ENCODE measurements around the gene GPC6.

The GPC6 gene

DNA sequence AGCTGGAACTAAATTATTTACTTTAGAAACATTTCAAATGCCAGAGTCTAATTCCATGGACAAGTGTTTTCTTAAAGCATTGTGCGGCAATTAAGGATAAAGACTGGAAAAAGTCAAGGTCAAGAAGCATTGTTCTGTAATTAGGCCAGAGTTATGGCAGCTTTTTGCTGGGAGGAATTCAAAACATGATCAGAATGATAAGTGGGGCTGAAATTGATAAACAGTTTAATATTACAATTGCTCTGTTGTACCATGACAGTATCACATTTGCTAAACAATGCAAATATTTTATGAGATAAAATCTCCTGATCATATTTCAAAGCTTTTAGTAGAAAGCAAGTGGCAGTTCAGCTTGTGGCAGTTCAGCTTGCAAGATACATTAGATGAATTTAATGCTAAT lies 513.7 kb downstream of the GPC6 start:
- DNase-seq (ENCODE audit: low read depth), result no peak

DNA sequence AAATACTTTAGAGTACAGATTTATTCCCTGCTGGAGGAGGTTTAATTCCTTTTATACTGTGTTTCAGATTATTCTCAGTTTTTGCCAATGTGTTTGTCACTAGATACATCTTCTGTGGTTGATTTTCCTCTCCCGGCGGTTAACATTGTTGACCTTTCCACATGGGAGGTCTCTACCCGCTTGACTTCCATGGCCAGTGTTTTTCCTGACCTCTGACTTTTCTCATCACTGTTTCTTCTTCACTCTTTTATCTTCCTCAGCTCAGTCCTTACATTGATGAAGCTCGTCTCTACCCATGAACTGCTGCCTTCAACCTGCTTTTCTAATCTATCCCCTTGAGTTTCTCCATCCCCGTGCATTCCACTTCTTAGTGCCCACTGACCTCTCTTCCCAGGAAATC lies 517.4 kb downstream of the GPC6 start:
- no peak for DNase-seq (ENCODE audit: low read depth)

DNA sequence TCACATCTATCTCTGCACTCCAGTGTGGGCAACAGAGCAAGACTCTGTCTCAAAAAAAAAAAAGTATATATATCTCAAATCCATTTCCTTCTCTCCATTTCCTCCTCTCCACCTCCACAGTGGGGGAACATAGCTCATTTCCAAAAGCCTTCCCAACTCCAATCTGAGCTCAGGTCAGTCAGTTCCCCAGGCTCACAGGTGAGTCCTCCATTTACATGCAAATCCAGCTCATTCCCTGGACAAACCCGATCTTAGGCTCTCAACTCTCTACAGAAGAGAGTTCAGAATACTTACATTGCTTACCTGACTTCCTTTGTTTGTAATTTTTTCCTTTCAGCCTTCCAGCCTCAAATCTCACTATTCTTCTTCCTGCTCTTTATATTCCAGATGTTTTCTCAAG lies 518.3 kb downstream of the GPC6 start:
- no peak for DNase-seq (ENCODE audit: low read depth)

DNA sequence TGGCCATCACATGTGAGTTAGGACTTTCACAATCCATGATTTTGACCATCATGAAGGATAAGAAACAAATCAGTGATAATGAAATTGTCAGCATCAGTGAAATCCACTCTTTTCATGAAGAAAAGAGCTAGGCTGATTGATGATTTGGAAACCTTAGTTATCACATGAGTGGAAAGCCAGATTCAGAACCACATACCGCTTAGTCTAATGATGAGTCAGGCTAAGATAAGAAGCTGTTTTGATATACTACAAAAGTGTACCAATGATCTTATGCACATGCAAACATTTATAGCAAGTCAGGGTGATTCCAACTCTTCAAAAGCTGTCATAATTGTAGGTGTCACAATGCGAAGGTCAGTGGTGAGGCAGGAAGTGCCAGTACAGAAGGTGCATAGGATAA lies 519.3 kb downstream of the GPC6 start:
- no peak for DNase-seq (ENCODE audit: low read depth)

DNA sequence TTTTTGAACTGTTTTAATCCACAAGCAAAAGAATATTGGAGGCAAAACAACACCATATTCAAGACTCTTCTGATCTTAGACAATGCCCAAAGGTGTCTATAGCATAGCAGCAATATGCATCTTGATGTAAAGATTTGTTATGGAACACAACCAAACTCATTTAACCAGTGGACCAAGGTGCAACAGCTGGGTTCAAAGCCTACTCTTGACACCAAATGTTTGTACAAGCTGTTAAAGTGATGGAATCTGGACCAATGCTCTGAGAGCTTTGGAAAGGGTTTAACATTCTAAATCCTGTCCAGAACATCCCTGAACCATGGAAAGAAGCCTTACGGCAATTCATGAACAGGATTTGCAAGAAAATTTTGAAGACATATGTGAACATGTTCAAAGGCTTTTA lies 520.0 kb downstream of the GPC6 start:
- no peak for DNase-seq (ENCODE audit: low read depth)

DNA sequence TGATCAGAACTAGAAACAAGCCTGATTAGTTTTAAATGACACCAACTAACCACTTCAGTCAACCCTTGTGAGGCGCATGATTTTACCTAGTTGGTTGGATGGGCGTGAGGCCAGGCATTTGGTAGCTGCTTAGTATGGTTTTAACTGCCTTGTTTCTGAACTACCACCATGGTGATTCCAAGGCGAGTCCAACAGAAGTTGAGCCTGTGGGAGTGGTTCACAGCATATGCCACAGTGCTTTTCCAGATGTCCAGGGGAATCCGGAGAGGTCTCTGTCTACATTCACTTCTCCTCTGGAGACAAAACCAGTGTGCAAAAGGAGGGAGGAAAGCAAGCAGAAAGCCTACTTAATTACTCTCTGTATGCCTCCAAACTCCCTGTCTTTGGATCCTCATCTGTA lies 524.1 kb downstream of the GPC6 start:
- DNase-seq (ENCODE audit: low read depth), result no peak

DNA sequence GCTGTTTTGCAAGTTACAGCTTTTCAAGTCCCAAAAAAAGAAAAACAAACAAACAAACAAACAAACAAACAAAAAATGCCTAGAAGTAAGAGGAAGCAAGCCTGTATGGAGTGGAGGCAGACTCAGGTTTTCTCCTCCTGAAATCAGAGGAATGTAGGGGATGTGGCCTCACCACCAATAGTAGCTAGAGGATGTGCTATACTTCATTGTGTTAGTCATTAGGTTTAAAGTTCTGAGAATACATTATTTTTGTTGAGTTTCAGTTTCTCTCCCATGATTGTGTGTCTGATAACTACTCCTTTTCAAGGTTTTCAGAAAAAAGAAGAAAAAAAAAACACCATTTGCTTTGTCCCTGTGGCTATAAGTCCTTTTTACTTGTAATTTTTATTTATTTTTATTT lies 524.5 kb downstream of the GPC6 start:
- DNase-seq (ENCODE audit: low read depth), result no peak

DNA sequence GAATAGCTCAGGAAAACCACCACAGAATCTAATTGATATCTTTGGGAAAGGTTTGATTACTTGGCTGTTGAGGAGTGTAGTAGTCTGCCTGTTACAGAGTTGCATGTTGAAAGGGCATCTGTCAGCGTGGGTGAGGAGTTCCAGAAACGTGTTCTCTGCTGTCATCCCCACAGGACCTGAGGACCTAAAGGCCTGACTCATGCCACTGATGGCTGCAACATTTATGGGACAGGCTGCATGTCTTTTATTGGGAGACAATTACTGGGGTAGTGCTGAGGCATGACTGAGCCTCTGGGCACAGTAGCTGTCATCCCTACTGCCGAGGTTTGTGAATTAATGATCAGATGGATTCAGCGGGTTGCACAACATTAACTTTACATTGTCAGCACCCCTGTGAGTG lies 525.9 kb downstream of the GPC6 start:
- DNase-seq (ENCODE audit: low read depth), result no peak

DNA sequence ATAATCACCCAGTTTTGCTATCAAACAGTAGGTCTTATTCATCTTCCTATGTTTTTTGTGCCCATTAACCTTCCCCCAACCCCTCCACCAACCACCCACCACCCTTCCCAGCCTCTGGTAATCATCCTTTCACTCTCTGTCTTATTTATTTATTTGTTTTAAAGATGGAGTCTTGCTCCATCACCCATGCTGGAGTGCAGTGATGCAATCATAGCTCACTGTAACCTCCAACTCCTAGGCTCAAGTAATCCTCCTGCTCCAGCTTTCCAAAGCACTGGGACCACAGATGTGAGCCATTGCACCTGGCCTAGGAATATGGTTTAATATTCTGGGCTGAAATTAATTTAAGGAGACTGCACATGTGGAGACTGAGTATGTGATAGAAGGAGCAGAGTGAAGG lies 527.0 kb downstream of the GPC6 start:
- no peak for DNase-seq (ENCODE audit: low read depth)

DNA sequence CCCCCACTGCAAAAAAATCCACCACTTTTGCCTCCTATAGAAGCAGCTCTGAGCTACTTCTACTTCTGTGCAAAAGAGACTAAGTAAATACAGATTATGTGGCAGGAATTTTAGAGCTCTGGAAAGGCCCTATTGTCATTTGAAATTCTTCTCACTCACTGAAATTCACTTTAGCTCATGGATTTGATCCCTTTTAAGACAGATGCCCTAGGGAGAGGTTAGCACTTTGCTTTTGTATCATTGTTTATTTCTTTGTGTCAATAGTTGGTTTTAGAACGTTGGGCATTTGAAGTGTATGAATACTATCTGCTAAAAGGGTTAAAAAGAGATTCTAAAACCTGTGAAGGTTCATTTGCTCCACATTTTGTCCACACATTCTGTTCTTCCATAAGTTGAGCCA lies 528.7 kb downstream of the GPC6 start:
- DNase-seq (ENCODE audit: low read depth), result no peak

DNA sequence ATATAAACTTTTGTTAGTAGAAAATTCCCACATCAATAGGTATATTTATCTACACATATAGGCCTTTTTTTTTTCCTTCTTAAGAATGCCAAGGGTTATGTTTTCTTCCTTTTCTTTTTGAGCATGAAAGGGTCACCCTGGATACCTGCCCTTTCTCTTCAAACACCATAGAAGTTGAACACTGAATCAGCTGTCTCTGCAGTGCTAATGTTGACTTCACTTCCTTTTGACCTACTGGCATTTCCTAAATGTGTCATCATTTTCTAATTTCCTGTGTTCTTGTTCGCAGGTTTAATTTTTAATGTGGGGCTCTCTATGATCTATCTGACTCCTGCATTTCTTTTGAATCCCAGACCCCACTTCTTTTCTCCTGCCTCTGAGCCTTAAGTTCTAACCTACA lies 532.0 kb downstream of the GPC6 start:
- DNase-seq (ENCODE audit: low read depth), result no peak

DNA sequence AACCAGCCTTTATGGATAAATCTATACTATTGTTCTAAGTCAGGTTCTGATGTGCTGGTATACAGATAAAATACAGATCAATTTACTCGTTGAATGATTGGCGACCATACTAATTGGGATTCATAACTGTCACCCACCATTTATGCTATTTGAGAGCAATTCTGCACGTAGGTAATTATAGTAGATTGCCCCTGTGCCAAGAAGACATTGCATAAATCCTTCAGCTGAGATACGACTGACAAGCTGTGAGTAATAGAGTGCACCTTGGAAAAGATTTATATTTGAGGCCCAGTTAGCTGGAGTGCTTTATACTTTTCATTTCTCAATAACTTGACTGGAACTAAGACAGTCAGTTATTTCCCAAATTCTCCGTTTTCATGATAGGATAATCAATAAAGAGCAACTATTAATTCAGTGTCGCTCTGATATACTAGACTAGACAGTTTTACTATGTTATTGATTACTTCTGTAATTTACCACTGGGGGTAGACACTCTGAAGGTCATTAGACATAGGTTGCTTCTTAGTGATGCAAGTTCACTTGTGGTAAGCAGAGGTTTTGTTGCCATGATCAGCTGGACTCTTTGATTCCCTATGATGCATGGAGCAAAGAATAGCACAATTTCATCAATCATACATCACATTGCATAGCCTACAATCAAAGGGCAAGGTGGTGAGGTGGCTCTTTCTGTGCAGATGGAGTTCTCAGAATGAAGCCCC lies 536.3 kb downstream of the GPC6 start:
- no peak for DNase-seq (ENCODE audit: low read depth)

DNA sequence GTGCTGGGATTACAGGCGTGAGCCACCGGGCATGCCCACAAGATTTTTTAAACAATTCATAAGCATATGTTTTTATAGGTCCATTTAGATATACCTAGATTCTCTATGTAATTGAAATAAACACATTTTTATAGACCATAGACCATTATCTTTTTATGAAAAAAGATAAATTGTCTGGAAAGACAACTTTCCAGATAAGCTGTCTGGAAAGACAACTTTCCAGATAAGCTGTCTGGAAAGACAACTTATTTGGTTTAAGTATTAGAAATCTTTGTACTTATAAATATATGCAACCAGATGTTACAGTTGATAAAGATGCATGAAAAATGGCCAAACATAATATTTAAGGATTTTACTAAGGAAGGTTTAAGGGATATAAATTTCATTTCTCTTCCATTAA lies 538.5 kb downstream of the GPC6 start:
- DNase-seq (ENCODE audit: low read depth), result no peak

DNA sequence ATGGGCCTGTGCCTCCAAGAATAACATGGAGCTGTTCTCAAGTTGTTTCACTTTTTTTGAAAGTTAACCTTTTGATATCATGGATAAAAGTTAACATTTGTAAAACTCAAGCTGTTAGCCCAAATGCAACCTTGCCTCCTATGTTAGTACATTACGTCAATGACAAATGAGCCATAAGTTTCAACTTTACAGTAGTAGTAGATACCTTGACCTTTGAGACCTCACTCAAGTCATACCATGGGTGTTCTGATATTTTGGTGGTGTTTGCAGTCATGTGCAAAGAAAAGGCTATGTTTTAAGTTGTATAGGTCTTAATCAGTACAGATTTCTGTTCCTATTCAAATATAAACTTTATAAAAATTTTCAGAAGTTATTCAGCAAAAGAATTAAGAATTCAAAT lies 539.2 kb downstream of the GPC6 start:
- no peak for DNase-seq (ENCODE audit: low read depth)

DNA sequence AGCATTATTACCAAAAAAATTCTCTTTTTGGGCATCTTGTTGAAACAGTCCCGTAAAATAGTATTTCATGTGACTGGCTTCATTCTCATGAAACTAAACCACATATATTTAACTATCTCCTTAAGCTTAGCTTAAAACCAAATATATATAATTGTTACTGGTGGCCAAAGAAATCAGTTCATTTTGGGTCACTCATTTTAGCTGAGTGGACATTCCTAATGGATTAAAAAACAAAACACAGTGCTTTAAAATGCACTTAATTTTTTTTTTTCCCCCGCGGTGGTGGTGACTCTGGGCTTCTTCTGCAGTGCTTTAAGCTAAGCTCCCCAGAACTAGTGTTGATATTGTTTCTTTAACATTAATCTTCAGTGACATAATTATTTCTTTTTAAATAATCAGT lies 540.1 kb downstream of the GPC6 start:
- DNase-seq (ENCODE audit: low read depth), result no peak

DNA sequence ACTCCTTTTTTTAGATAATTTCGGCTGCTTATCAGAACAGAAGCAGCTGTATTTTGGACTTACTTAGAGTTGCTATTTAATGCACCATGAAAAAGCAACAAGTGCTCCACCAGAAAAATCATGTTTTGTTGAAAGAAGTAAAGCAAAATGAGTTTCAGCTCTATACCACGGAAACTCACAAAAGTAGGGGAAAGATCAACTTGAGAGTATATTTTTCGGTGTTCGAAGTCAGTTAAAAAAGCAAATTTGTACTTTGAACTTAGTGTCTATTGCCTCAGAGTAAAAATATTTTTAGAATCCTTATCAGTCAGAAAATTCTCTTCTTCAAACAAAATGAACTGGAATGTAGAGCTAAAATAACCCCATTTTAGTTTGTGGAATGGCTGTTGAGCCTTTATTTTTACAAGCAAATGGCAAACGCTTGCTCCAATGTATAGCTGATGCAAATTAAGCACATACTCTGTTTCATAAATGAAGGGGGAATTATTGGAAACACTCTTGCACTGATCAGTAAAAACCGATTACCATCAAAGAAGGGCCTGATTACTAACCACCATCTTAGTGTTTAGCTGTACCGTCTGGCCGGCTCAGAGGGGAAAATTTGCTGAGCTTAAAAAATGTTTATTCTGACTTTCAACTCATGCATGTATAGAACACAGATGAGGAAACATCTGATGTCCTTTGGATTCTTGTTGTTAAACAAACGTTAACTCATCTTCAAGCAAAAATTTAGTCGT lies 540.7 kb downstream of the GPC6 start:
- no peak for DNase-seq (ENCODE audit: low read depth)

DNA sequence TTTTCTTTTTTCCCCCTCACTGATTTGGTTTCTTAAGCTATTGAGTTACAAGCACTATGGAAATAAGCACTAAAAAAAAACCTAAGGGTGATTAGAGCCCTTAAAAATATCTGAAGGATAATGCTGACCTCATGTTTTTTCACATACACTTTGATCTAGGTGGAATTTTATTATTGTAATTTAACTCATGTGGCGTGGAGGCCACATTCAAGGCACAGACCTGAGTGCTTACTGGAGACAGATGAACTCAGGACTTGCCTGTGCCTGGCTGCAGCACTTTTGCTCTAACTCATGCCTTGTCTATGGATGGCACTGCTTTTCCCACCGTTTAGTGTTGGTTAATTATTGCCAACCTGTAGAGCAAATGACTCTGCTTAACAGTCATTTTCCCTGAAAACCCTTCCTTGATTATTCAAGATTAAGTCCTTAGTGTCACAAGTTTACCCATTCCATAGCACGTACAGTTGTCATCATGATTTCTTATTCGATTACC lies 541.4 kb downstream of the GPC6 start:
- no peak for DNase-seq (ENCODE audit: low read depth)

DNA sequence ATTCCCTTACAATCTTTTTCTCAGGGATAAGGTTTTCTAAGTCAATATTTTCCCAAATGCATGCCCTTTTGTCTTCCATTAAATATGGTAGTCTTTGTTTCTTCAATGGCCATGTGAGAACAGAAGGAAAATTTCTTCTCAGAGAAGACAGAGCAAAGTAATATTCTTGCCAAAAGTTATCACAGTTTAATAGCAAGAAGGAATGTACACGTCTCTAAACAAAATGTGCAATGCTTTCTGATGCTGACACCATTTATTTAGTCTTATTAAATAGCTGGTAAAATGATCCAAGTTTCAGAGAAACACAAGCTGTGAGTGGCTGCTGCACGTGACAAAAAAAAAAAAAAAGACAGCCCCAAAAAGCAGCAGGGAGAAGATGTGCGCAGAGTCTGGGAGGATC lies 542.5 kb downstream of the GPC6 start:
- DNase-seq (ENCODE audit: low read depth), result no peak

DNA sequence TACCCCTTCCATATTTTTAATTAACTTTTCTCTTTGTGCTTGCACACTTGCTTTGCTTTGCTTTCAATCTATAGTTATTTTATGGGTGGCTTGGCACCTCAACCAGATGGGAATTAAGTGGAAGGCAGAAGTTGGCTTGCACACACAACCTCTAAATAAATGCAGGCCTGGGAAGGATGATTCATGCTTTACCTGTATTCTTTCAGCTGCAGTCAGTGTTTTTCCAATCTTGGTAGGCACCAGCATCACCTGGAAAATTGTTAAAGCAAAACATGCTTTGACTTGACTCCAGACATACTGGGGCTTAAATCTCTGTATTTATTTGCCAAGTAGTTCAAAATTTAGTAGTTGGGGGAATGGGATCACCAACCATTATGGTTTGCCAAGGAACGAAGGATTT lies 543.0 kb downstream of the GPC6 start:
- no peak for DNase-seq (ENCODE audit: low read depth)

DNA sequence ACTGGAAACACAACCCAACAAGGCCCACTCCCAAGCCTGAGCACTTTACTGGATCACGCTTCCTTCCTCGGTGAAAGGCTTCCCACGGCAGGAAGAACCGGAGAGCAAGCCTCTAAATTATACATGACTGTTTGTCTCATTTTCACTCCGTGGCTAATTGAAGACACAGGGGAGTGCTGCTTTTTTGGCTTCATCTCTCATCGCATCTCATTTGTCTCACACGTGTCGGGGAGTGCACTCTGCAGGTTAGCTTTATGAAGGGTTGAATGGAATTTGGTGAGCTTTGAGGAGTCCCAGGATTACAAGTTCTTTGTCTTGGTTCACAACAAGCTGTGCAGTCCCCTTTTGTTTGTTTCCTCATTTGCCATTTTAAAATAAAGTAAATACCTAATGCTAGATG lies 544.6 kb downstream of the GPC6 start:
- no peak for DNase-seq (ENCODE audit: low read depth)

DNA sequence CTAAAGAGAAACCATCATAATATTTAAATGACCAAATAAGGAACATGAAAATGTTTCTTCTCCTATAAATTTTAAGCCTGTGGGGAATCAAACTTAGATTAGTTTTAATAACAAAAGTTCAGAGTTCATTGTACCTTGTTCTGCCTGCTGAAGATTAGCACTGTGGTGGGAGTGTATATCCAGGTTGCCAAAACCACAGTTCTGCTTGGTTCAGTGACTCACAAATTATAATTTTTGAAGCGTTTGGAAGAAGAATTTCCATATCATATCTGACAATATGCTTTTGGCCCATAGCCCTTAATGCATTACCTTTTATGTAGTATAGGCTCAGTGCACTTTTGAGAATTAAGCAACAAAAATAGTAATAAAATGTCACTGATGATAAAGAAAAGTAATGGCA lies 545.2 kb downstream of the GPC6 start:
- no peak for DNase-seq (ENCODE audit: low read depth)

DNA sequence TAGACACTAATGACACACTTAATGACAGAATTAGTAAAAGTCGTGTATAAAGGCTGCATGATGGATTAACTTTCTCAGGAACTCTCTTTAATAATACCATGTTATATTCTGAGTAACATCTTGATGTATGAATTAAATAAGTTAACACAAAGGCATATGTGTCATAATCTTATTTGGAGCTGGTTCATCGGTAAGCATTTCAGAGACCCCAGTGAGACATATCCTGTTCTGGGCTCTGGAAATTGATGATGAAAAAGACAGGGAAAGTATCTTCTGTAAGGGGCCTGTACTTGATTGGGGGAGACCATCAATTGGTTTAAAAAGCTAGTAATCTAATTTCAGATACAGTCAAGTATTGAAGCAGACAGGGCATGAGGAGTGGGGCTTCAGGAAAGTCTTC lies 547.9 kb downstream of the GPC6 start:
- DNase-seq (ENCODE audit: low read depth), result no peak

DNA sequence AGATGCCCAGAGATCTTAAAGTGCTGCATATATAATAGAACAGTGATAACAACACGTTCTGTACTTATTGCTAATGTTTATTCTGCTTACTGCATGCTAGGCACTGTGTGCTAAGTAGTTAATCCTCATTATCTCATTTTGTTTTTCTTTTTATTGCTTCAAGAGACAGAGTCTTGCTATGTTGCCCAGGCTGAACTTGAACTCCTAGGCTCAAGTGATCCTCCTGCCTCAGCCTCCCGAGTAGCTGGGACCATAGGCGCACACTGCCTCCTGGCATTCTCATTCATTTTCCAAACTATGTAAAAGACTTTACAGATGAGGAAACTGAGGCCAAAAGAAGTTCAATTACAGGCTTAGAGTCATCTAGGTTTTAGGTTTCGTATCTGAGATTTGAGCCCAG lies 548.4 kb downstream of the GPC6 start:
- DNase-seq (ENCODE audit: low read depth), result no peak
